Glutamatergic neuron (in vitro differentiated cells): Measurements from ENCODE around the gene EPHA6. TPM values are rescaled to one million over a fixed set of nuclear protein-coding genes. Genes with fewer than 3 reads are reported as not detected.

Experiments used
- DNase-seq: peaks from one replicate; pipeline ENCODE4 v3.0.0; 2022
- H3K27ac Mint-ChIP-seq: one replicate; pipeline ENCODE4 v1.8.0; 2020; ENCODE audit warnings: mild to moderate bottlenecking, mixed read lengths, inconsistent platforms; ENCODE audit not compliant: unreplicated experiment
- H3K27me3 Mint-ChIP-seq: one replicate; pipeline ENCODE4 v1.8.0; 2020; ENCODE audit warnings: mild to moderate bottlenecking, moderate library complexity, mixed read lengths, inconsistent platforms; ENCODE audit not compliant: unreplicated experiment
- H3K36me3 Mint-ChIP-seq: one replicate; pipeline ENCODE4 v1.8.0; 2020; ENCODE audit warnings: mild to moderate bottlenecking, mixed read lengths, inconsistent platforms; ENCODE audit not compliant: unreplicated experiment
- H3K4me1 Mint-ChIP-seq: one replicate; pipeline ENCODE4 v1.8.0; 2020; ENCODE audit warnings: mild to moderate bottlenecking, low read depth, mixed read lengths, inconsistent platforms; ENCODE audit not compliant: unreplicated experiment
- H3K4me3 Mint-ChIP-seq: one replicate; pipeline ENCODE4 v1.8.0; 2020; ENCODE audit warnings: mild to moderate bottlenecking, mixed read lengths, inconsistent platforms; ENCODE audit not compliant: unreplicated experiment
- H3K9me3 Mint-ChIP-seq: one replicate; pipeline ENCODE4 v1.8.0; 2020; ENCODE audit warnings: mild to moderate bottlenecking, moderate library complexity, mixed read lengths, inconsistent platforms; ENCODE audit not compliant: unreplicated experiment
- total RNA-seq: library from RNA; stranded (reverse); fragmentation: NEBNext Ultra II Directional; extraction: Animal tissue kit (Norgen Biotek cat#: 25700); gene quantifications from one replicate; pipeline ENCODE4 v1.2.1, GENCODE V29; 2021; ENCODE audit not compliant: unreplicated experiment
- TF ChIP-seq, protein P1 (sequence below): fragments of 200-600 bp; sonication (generic); IDR thresholded peaks from one replicate; pipeline ENCODE4 v1.5.0; 2021; ENCODE audit not compliant: partially characterized antibody, unreplicated experiment

EPHA6 gene
- total RNA-seq, 1 donor from 2014 or later, result 9.0 TPM

DNA sequence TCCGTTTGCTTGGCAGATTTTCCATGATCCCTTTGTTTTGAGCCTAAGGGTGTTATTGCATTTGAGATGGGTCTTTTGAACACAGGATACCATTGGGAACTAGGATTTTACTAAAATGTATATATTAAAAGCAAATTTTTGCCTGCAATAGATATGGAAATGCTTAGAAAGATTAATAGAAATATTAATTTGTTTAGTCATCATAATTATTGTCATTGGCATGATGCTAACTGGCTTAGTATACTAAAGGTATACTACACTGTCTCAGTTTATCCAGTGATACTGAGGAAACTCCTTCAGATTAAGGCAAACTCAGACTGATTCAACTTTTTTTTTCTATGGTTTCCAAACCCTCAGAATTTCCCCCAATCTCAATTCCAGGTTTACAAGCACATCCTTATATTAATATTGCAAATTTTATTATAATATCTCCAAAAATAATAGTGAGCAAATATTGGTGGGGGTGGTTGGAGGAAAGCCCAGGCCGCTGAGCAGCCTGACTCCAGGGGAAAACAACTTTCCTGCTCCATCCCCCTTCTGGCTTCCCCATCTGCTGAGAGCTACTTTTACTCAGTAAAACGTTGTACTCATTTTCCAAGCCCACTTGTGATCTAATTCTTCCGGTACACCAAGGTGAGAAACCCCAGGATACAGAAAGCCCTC is 291.7 kb downstream of the EPHA6 start:
- H3K36me3 Mint-ChIP-seq, result no peaks in the 10 kb centered on the region
- peaks cover 8% of the 10 kb centered on the region for H3K27me3 Mint-ChIP-seq

DNA sequence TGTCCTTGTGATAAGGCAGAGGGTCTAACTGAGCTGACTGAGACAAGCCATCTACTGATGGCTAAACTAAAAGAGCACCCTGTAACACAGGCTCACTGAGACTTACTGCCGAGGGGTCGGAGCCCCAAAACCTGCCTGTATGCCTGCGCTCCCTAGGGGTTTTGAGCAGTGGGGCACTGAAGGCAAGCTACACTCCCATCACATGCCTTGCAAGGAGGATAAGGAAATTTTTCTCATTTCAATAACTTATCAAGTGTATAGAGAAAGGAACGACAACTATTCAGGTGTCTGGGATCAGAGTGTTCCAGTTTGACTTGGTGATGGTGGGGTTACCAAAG is 292.2 kb downstream of the EPHA6 start:
- TF ChIP-seq, protein P1, sequence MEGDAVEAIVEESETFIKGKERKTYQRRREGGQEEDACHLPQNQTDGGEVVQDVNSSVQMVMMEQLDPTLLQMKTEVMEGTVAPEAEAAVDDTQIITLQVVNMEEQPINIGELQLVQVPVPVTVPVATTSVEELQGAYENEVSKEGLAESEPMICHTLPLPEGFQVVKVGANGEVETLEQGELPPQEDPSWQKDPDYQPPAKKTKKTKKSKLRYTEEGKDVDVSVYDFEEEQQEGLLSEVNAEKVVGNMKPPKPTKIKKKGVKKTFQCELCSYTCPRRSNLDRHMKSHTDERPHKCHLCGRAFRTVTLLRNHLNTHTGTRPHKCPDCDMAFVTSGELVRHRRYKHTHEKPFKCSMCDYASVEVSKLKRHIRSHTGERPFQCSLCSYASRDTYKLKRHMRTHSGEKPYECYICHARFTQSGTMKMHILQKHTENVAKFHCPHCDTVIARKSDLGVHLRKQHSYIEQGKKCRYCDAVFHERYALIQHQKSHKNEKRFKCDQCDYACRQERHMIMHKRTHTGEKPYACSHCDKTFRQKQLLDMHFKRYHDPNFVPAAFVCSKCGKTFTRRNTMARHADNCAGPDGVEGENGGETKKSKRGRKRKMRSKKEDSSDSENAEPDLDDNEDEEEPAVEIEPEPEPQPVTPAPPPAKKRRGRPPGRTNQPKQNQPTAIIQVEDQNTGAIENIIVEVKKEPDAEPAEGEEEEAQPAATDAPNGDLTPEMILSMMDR, result no peak
- Mint-ChIP-seq H3K9me3 (peaks cover 4% of the 10 kb centered on the region), H3K4me1 (peaks cover 29% of the 10 kb centered on the region), H3K4me3 (no peak overlapping the region), H3K36me3 (no peaks in the 10 kb centered on the region), H3K27ac (no peak overlapping the region), H3K27me3 (peaks cover 8% of the 10 kb centered on the region)
- DNase-seq, result no peak

More for the DNA sequence above, 291.7 kb downstream of the EPHA6 start:
- H3K27ac Mint-ChIP-seq, result no peak overlapping the region
- TF ChIP-seq, protein P1, result no peak
- no peak for DNase-seq
- H3K4me3 Mint-ChIP-seq, result no peak overlapping the region
- peaks cover 29% of the 10 kb centered on the region for H3K4me1 Mint-ChIP-seq
- H3K9me3 Mint-ChIP-seq, result peaks cover 4% of the 10 kb centered on the region

DNA sequence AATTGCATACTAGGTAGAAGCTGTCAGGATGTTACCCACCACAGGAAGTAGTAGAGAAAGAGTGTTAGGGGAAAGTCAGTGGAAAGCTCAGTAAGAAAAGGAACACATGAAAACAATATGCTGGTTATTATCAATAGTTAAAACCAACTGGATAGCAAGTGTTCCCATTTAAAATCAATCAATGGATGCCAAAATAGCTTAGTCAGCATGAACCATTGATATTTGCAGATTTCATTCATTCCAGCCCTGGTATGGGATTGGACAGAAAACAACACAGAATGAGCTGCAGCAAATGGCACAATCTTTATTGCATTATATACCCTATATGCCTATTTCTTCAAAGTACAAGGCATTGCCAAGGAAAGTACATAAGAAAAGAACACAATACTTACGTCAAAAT is 293.7 kb downstream of the EPHA6 start:
- Mint-ChIP-seq H3K36me3 (no peaks in the 10 kb centered on the region), H3K4me1 (peaks cover 29% of the 10 kb centered on the region), H3K4me3 (peak overlapping the region; percentile 30), H3K27ac (peak overlapping the region; percentile 17), H3K9me3 (peaks cover 4% of the 10 kb centered on the region), H3K27me3 (peaks cover 6% of the 10 kb centered on the region)
- TF ChIP-seq, protein P1, result no peak
- DNase-seq, result no peak

DNA sequence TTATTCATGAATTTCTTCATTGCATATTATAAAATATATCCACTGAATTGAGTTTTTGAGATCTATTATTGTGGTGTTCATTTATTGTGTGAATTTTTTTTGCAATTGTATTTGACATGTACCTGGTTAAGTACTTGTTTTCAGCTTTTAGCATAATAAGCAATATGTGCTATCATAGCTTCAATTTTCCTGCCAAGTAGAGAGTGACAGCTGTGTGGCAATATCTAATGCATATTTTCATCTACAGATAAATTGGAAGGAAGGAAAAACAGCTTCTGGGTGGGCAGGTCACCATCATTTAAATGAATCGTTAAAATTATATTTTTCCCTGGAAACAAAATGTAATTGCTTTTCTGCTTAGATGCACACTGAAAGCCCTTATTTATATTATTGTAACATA is 296.9 kb downstream of the EPHA6 start:
- Mint-ChIP-seq H3K27me3 (peaks cover 6% of the 10 kb centered on the region), H3K9me3 (peaks cover 4% of the 10 kb centered on the region), H3K4me3 (no peak overlapping the region), H3K27ac (no peak overlapping the region), H3K4me1 (peaks cover 29% of the 10 kb centered on the region), H3K36me3 (no peaks in the 10 kb centered on the region)
- TF ChIP-seq, protein P1, result no peak
- no peak for DNase-seq

DNA sequence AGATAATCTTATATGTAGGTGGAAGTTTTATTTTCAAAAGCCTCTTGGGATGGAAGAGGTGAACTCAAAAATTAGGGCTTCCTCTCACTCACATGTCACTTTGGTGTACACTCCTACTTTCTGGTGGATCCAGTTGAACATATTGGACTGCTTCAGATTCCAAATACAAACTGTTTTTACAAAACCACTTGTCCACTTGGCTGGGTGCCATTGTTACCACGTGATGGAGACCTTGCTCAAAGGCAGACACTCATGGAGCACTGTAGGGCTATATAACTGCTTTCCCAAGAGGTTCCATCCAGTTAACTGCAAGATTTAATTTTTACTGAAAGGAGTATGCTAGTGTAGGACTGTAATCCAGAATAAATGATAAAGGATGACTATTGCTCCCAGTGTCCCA is 307.0 kb downstream of the EPHA6 start:
- DNase-seq, result no peak
- TF ChIP-seq, protein P1, result no peak
- Mint-ChIP-seq H3K4me3 (no peak overlapping the region), H3K36me3 (no peaks in the 10 kb centered on the region), H3K27ac (no peak overlapping the region), H3K27me3 (no peaks in the 10 kb centered on the region), H3K4me1 (no peaks in the 10 kb centered on the region), H3K9me3 (no peaks in the 10 kb centered on the region)
